ENCODE measurements around the gene GREB1.

GREB1 gene

GRCh38 chr2:11556101-11556806, 22.4 kb downstream of the GREB1 start:
- no peaks in the 10 kb centered on the region for H3K9me3 ChIP-seq (ENCODE audit: severe bottlenecking)
- no peak for TF ChIP-seq CTCF (IDR thresholded peaks at IDR 0.05; ENCODE audit: low read depth, low read length)
- no peak overlapping the region for H3K27ac ChIP-seq
- no peaks in the 10 kb centered on the region for H3K27me3 ChIP-seq (ENCODE audit: insufficient read depth, low read depth, severe bottlenecking)
- H3K4me3 ChIP-seq (ENCODE audit: low read depth, low read length) = no peak overlapping the region
- DNase-seq = no peak
- H3K36me3 ChIP-seq = no peaks in the 10 kb centered on the region

DNA sequence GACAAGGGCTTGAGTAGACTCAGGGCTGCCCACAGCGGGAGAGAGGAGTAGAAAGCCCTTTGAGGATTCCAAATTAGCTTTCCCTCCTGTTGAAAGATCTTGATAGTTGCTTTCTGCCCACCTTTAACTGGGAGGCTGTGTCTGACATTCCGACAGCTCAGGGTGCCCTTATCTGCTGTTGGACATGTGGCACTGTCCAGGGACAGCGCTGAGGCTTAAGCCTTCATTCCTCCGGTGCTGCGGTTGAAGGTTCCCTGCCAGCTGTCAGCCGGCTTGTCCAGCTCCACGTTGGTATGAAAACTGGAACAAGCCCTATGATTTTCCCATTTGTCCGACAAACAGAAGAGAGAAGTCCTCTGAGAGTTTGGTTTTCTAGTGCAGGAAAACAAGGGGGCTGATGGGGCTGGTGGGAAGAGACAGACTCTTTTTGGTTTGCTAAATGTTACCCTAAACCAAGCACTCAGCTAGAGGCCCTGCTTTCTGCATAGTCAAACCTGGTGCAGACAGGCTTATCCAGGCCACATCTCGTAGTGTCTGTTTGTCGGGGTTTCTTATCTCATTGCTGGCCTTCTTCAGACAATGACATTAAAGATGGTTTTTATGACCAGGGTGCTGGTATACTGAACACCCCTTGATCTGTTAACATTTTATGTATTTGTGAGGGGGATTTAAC, 24.5 kb downstream of the GREB1 start:
- no peak for TF ChIP-seq CTCF (IDR thresholded peaks at IDR 0.05; ENCODE audit: low read depth, low read length)
- peak; percentile 42 for DNase-seq
- Histone ChIP-seq H3K9me3 (ENCODE audit: severe bottlenecking) (no peaks in the 10 kb centered on the region), H3K4me3 (ENCODE audit: low read depth, low read length) (no peak overlapping the region), H3K36me3 (no peaks in the 10 kb centered on the region), H3K27me3 (ENCODE audit: insufficient read depth, low read depth, severe bottlenecking) (no peaks in the 10 kb centered on the region), H3K27ac (no peak overlapping the region)

- Histone ChIP-seq H3K36me3 (no peaks in the 10 kb centered on the region), H3K27me3 (ENCODE audit: insufficient read depth, low read depth, severe bottlenecking) (no peaks in the 10 kb centered on the region), H3K4me3 (ENCODE audit: low read depth, low read length) (no peak overlapping the region), H3K9me3 (ENCODE audit: severe bottlenecking) (no peaks in the 10 kb centered on the region), H3K27ac (no peak overlapping the region)
- no peak for TF ChIP-seq CTCF (IDR thresholded peaks at IDR 0.05; ENCODE audit: low read depth, low read length)
- DNase-seq = no peak
Measured at GRCh38 chr2:11559066-11559785, 25.4 kb downstream of the GREB1 start.

GRCh38 chr2:11559786-11560155, 25.9 kb downstream of the GREB1 start:
- no peak overlapping the region for H3K4me3 ChIP-seq (ENCODE audit: low read depth, low read length)
- no peaks in the 10 kb centered on the region for H3K27me3 ChIP-seq (ENCODE audit: insufficient read depth, low read depth, severe bottlenecking)
- H3K9me3 ChIP-seq (ENCODE audit: severe bottlenecking) = no peaks in the 10 kb centered on the region
- peak; percentile 23 for DNase-seq
- no peak for TF ChIP-seq CTCF (IDR thresholded peaks at IDR 0.05; ENCODE audit: low read depth, low read length)
- H3K27ac ChIP-seq = no peak overlapping the region
- H3K36me3 ChIP-seq = no peaks in the 10 kb centered on the region

- no peak overlapping the region for H3K27ac ChIP-seq
- no peak overlapping the region for H3K4me3 ChIP-seq (ENCODE audit: low read depth, low read length)
- no peaks in the 10 kb centered on the region for H3K36me3 ChIP-seq
- no peak for TF ChIP-seq CTCF (IDR thresholded peaks at IDR 0.05; ENCODE audit: low read depth, low read length)
- H3K27me3 ChIP-seq (ENCODE audit: insufficient read depth, low read depth, severe bottlenecking) = no peaks in the 10 kb centered on the region
- no peaks in the 10 kb centered on the region for H3K9me3 ChIP-seq (ENCODE audit: severe bottlenecking)
- DNase-seq = no peak
Measured at GRCh38 chr2:11560806-11561205, 27.0 kb downstream of the GREB1 start.

Data from WERI-Rb-1 (cell line).